ENCODE results near the gene SLC25A21. TPM values are rescaled to one million over a fixed set of nuclear protein-coding genes. Genes with fewer than 3 reads are reported as not detected.

Gene SLC25A21
- total and polyA plus RNA-seq, 7 donors, result 0.13 to 1.5 (median 1.1) TPM; not detected in 2

DNA sequence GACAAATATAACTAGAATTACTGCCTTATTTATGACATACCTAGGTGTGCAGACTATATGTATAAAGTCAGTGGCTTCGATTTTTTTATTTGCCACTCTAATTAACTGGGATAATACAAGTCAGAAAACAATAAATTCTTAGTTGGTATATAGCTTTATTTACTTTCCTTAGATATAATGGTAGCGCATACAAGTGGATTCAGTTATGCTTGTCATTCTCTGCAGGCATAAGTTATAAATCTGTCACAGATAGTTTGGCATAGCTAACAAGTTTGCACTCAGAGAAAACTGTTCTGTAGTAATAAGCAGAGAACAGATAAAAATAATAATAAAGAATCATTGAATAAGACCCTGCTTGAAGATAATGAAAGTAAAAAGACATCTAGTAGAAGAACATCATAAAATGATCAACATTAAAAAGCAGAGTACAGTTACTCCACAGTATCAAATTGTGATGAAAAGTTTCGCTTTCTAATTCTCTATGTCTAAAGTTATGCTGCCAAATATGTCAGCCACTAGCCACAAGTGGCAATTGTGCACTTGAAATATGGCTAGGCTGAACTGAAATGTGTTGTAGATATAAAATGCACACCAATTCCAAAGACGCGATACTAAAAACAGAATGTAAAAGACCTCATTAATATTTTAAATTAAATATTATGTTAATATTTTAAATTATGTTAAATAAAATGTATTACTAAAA lies 224.1 kb downstream of the SLC25A21 start:
- no peak for DNase-seq
- Histone ChIP-seq H3K4me1 (no peaks in the 10 kb centered on the region), H3K27me3 (no peaks in the 10 kb centered on the region), H3K36me3 (no peaks in the 10 kb centered on the region), H3K9me3 (no peaks in the 10 kb centered on the region), H3K4me3 (no peak overlapping the region), H3K27ac (no peak overlapping the region)
- TF ChIP-seq EP300 (IDR thresholded peaks at IDR 0.05), result no peak
- whole genome bisulfite sequencing, 2 donors, result 80 to 88% methylated on average over 5 of the region's 5 CpGs
- intact Hi-C loops (cut with DNase I), result no loop called here

- intact Hi-C loops (cut with DNase I), result no loop called here
Observed at GRCh38 chr14:36947362-36947761, 225.0 kb downstream of the SLC25A21 start.

DNA sequence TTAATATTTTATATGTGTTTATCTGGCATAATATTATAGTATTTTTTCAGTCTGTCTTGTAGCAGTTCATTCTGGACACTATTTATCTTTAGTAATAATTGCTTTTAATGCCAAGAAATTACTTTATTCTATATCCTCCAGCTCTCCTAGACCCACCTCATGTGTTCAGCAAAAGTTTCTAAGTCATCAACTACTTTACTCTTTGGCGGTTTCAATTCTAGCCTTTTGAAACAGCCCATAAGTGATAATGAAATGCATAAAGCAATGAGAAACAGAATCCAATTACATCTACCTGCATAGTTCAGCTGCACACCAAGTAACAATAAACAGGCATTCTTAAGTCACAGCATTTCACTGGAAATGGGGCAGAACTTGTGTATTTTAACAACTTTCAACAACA lies 225.5 kb downstream of the SLC25A21 start:
- 88 to 93% methylated on average over 1 of the region's 1 CpG for WGBS, 2 donors
- peaks cover 0 to 3% (median 0%) of the 10 kb centered on the region in 3 donors for H3K27me3 ChIP-seq
- H3K36me3 ChIP-seq, result no peaks in the 10 kb centered on the region
- no peaks in the 10 kb centered on the region for H3K9me3 ChIP-seq
- intact Hi-C loops (cut with DNase I), result no loop called here
- no peaks in the 10 kb centered on the region for H3K4me1 ChIP-seq
- TF ChIP-seq POLR2A (IDR thresholded peaks at IDR 0.05), result no peak
- TF ChIP-seq POLR2AphosphoS5 (IDR thresholded peaks at IDR 0.05), result no peak
- no peak for TF ChIP-seq EP300 (IDR thresholded peaks at IDR 0.05)
- TF ChIP-seq, protein P1, sequence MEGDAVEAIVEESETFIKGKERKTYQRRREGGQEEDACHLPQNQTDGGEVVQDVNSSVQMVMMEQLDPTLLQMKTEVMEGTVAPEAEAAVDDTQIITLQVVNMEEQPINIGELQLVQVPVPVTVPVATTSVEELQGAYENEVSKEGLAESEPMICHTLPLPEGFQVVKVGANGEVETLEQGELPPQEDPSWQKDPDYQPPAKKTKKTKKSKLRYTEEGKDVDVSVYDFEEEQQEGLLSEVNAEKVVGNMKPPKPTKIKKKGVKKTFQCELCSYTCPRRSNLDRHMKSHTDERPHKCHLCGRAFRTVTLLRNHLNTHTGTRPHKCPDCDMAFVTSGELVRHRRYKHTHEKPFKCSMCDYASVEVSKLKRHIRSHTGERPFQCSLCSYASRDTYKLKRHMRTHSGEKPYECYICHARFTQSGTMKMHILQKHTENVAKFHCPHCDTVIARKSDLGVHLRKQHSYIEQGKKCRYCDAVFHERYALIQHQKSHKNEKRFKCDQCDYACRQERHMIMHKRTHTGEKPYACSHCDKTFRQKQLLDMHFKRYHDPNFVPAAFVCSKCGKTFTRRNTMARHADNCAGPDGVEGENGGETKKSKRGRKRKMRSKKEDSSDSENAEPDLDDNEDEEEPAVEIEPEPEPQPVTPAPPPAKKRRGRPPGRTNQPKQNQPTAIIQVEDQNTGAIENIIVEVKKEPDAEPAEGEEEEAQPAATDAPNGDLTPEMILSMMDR (IDR thresholded peaks at IDR 0.05), result no peak
- no peak for DNase-seq
- no peak overlapping the region for H3K27ac ChIP-seq
- no peak overlapping the region for H3K4me3 ChIP-seq

More at GRCh38 chr14:36947362-36947761, 225.0 kb downstream of the SLC25A21 start:
- no peak for DNase-seq
- H3K4me3 ChIP-seq, result no peak overlapping the region
- H3K27ac ChIP-seq, result no peak overlapping the region
- H3K4me1 ChIP-seq, result no peaks in the 10 kb centered on the region
- no peaks in the 10 kb centered on the region for H3K27me3 ChIP-seq
- H3K36me3 ChIP-seq, result no peaks in the 10 kb centered on the region
- 89 to 90% methylated on average over 1 of the region's 1 CpG for WGBS, 2 donors
- H3K9me3 ChIP-seq, result no peaks in the 10 kb centered on the region
- TF ChIP-seq EP300 (IDR thresholded peaks at IDR 0.05), result no peak
- TF ChIP-seq, protein P1 (IDR thresholded peaks at IDR 0.05), result no peak

- no peaks in the 10 kb centered on the region for H3K36me3 ChIP-seq
- TF ChIP-seq EP300 (IDR thresholded peaks at IDR 0.05) (no peak), POLR2AphosphoS5 (IDR thresholded peaks at IDR 0.05) (no peak), POLR2A (IDR thresholded peaks at IDR 0.05) (no peak)
- TF ChIP-seq, protein P1 (IDR thresholded peaks at IDR 0.05), result no peak
Observed at GRCh38 chr14:36944307-36945010, 227.9 kb downstream of the SLC25A21 start.

DNA sequence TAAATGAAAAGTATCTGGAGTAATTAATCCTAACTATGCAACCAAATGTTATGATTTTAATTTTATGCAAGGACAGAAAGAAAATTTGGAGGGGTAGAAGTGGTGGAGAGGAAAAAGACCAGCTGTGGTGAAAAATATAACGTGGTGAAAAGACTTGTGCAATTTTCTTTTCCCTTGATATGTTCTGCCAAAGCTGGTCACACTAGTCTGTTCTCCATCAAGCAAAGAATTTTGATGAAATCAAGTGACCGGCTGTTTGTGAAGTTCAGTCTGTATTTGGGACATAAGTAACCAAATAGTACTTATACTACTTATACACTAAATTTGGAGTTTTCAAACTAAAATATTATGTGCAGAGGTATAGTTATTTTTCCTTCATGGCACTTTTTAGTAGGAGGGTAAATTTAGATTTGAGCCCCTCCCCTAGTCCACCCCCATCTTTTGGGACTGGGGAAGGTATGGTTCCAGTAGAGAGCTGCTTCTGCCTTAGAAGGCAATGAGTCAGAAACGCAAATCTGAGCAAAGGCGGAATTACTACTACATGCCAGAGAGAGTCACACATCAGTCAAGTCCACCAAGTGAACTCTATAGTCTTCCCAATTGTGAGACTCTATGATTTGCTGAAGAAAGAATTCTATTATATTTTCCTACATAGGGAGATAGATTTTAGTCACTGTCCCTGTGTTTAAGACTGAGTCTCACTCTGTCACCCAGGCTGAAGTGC lies 229.7 kb downstream of the SLC25A21 start:
- TF ChIP-seq POLR2A (IDR thresholded peaks at IDR 0.05) (no peak), EP300 (IDR thresholded peaks at IDR 0.05) (no peak), POLR2AphosphoS5 (IDR thresholded peaks at IDR 0.05) (no peak)
- TF ChIP-seq, protein P1 (IDR thresholded peaks at IDR 0.05), result no peak
- no peak for DNase-seq
- Histone ChIP-seq H3K27ac (no peak overlapping the region), H3K27me3 (peaks cover 0 to 3% (median 0%) of the 10 kb centered on the region in 3 donors), H3K36me3 (no peaks in the 10 kb centered on the region), H3K4me1 (no peaks in the 10 kb centered on the region), H3K9me3 (no peaks in the 10 kb centered on the region), H3K4me3 (no peak overlapping the region)
- intact Hi-C loops (cut with DNase I), result loop anchor here (1.0 to 5.0 kb wide), 2 partner anchors 294 to 390 kb away; no protein-coding TSS in a partner anchor
- 83 to 85% methylated on average over 4 of the region's 4 CpGs for WGBS, 2 donors

More at GRCh38 chr14:36944307-36945010, 227.9 kb downstream of the SLC25A21 start:
- WGBS, 2 donors, result 78 to 85% methylated on average over 5 of the region's 5 CpGs
- peaks cover 0 to 3% (median 0%) of the 10 kb centered on the region in 3 donors for H3K27me3 ChIP-seq
- intact Hi-C loops (cut with DNase I), result loop anchor here (5.0 kb wide), 1 partner anchor 392 kb away; no protein-coding TSS in a partner anchor
- H3K9me3 ChIP-seq, result no peaks in the 10 kb centered on the region
- no peak overlapping the region for H3K27ac ChIP-seq
- H3K4me3 ChIP-seq, result no peak overlapping the region
- H3K4me1 ChIP-seq, result no peaks in the 10 kb centered on the region
- no peak for DNase-seq
